NB4 (cell line): ENCODE measurements around the gene LETM1.

Source experiments
- CTCF ChIP-seq: IDR thresholded peaks from one replicate; pipeline ENCODE4 v1.5.1; 2012; ENCODE audit warnings: low read depth, low read length
- MAX ChIP-seq: IDR thresholded peaks from 2 replicates; pipeline ENCODE4 v1.6.1; 2011; ENCODE audit warnings: low read depth, low read length
- POLR2A ChIP-seq: IDR thresholded peaks from 2 replicates; pipeline ENCODE4 v1.6.1; 2011; ENCODE audit warnings: mild to moderate bottlenecking; ENCODE audit not compliant: insufficient read length; ENCODE audit errors: extremely low read depth

GRCh38 chr4:1769692-1770091 lies 86.3 kb downstream of the LETM1 start:
- TF ChIP-seq MAX (no peak), CTCF (no peak), POLR2A (no peak)
